Parathyroid adenoma (tissue), 2 donors: ENCODE results near the gene DGKB.

ENCODE experiments used
- H2AFZ ChIP-seq: fragments of 300-600 bp; sonication (generic); one replicate; pipeline ENCODE4 v1.7.0; 2017; ENCODE audit warnings: antibody characterized with exemption, mild to moderate bottlenecking
- H3K27ac ChIP-seq: fragments of 300-600 bp; sonication (generic); one replicate; pipeline ENCODE4 v1.7.0; 2017
- H3K27me3 ChIP-seq: fragments of 300-600 bp; sonication (generic); one replicate; pipeline ENCODE4 v1.7.0; 2017; ENCODE audit warnings: low read length; ENCODE audit not compliant: control insufficient read depth, insufficient read depth
- H3K36me3 ChIP-seq: fragments of 300-600 bp; sonication (generic); one replicate; pipeline ENCODE4 v1.7.0; 2017; ENCODE audit warnings: low read length; ENCODE audit not compliant: control insufficient read depth, insufficient read depth
- H3K4me1 ChIP-seq: fragments of 300-600 bp; sonication (generic); one replicate; pipeline ENCODE4 v1.7.0; 2017; ENCODE audit warnings: control low read depth
- H3K4me2 ChIP-seq: fragments of 300-600 bp; sonication (generic); one replicate; pipeline ENCODE4 v1.7.0; 2017; ENCODE audit warnings: low read length
- H3K4me3 ChIP-seq: fragments of 300-600 bp; sonication (generic); one replicate; pipeline ENCODE4 v1.7.0; 2017; ENCODE audit warnings: low read depth, low read length
- H3K79me2 ChIP-seq: fragments of 300-600 bp; sonication (generic); one replicate; pipeline ENCODE4 v1.7.0; 2017; ENCODE audit warnings: control low read depth
- H3K9ac ChIP-seq: fragments of 300-600 bp; sonication (generic); one replicate; pipeline ENCODE4 v1.7.0; 2017; ENCODE audit warnings: mild to moderate bottlenecking
- H3K9me3 ChIP-seq: fragments of 300-600 bp; sonication (generic); one replicate; pipeline ENCODE4 v1.7.0; 2017; ENCODE audit warnings: low read length; ENCODE audit not compliant: control insufficient read depth
- TF ChIP-seq, protein P1 (sequence below): fragments of 300-600 bp; sonication (generic); IDR thresholded peaks from one replicate; pipeline ENCODE4 v1.7.0; 2017; ENCODE audit warnings: antibody characterized with exemption, mild to moderate bottlenecking
- donor health status: primary hyperparathyroidism.

The DGKB gene

DNA sequence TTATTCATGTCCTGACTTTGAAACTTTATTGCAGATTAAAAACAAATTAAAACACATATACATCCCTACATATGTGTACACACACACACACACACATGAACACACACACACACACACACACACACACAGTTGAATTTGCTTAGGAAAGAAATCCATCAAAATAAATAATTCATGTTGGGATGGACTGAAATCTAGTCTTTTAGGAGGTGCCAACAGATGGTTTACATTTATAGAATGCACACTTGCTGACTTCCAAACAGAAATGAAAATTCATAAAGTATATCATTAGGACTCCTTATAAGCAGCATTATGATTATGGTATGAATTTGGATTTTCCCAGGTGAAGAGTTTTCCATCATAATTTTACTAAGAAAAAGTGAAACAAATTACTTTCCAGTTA lies 642.5 kb downstream of the DGKB start:
- Histone ChIP-seq H3K9ac (no peak overlapping the region), H3K4me2 (no peak overlapping the region), H2AFZ (no peak overlapping the region), H3K36me3 (no peaks in the 10 kb centered on the region), H3K4me3 (no peak overlapping the region), H3K27me3 (no peaks in the 10 kb centered on the region), H3K9me3 (no peaks in the 10 kb centered on the region), H3K4me1 (no peaks in the 10 kb centered on the region), H3K27ac (no peak overlapping the region), H3K79me2 (no peaks in the 10 kb centered on the region)
- TF ChIP-seq, protein P1, sequence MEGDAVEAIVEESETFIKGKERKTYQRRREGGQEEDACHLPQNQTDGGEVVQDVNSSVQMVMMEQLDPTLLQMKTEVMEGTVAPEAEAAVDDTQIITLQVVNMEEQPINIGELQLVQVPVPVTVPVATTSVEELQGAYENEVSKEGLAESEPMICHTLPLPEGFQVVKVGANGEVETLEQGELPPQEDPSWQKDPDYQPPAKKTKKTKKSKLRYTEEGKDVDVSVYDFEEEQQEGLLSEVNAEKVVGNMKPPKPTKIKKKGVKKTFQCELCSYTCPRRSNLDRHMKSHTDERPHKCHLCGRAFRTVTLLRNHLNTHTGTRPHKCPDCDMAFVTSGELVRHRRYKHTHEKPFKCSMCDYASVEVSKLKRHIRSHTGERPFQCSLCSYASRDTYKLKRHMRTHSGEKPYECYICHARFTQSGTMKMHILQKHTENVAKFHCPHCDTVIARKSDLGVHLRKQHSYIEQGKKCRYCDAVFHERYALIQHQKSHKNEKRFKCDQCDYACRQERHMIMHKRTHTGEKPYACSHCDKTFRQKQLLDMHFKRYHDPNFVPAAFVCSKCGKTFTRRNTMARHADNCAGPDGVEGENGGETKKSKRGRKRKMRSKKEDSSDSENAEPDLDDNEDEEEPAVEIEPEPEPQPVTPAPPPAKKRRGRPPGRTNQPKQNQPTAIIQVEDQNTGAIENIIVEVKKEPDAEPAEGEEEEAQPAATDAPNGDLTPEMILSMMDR, result no peak

DNA sequence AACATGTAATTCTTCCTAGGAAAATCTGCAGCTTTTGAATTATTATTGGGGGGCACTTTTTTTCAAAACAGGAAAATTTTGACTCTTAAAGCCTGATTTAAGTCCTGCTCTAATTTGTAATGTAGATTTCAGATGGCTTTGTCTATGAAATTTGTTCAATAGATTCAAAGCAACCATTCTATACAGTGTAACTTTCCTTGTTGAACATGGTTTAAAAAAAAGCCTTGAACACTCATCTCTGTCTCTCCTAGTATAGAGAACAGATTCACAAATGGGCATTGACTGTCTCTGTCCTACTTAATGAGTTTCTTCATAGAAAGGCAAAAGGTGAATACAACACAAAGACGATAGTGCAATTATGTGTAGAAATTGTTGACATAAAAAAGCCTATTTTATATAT lies 643.7 kb downstream of the DGKB start:
- no peaks in the 10 kb centered on the region for H3K27me3 ChIP-seq
- H3K27ac ChIP-seq, result no peak overlapping the region
- no peaks in the 10 kb centered on the region for H3K4me1 ChIP-seq
- H3K4me2 ChIP-seq, result no peak overlapping the region
- no peak overlapping the region for H2AFZ ChIP-seq
- H3K36me3 ChIP-seq, result no peaks in the 10 kb centered on the region
- H3K9ac ChIP-seq, result no peak overlapping the region
- TF ChIP-seq, protein P1, result no peak
- no peaks in the 10 kb centered on the region for H3K79me2 ChIP-seq
- H3K4me3 ChIP-seq, result no peak overlapping the region
- no peaks in the 10 kb centered on the region for H3K9me3 ChIP-seq

DNA sequence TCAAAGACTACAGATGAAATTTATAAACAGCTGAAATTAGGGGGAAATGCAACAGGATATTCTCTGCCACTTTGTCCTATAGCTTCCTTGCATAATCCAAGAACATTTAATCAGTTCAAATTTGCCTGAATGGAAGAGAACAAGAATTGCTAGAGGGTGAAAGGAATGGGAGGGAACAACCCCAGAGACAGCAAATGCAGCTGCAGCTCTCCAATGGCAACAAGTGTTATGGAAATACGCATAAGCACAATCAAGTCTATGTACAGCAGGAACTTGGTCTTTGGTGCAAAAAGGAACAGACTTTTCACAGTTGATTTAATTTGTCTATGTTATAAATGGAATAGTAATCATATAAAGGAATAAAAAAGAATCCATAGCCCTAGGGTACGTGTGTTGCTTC lies 644.1 kb downstream of the DGKB start:
- Histone ChIP-seq H3K27ac (no peak overlapping the region), H3K9me3 (no peaks in the 10 kb centered on the region), H3K4me2 (no peak overlapping the region), H3K27me3 (no peaks in the 10 kb centered on the region), H3K4me1 (no peaks in the 10 kb centered on the region), H3K4me3 (no peak overlapping the region), H3K36me3 (no peaks in the 10 kb centered on the region), H3K9ac (no peak overlapping the region), H3K79me2 (no peaks in the 10 kb centered on the region), H2AFZ (no peak overlapping the region)
- TF ChIP-seq, protein P1, result no peak

DNA sequence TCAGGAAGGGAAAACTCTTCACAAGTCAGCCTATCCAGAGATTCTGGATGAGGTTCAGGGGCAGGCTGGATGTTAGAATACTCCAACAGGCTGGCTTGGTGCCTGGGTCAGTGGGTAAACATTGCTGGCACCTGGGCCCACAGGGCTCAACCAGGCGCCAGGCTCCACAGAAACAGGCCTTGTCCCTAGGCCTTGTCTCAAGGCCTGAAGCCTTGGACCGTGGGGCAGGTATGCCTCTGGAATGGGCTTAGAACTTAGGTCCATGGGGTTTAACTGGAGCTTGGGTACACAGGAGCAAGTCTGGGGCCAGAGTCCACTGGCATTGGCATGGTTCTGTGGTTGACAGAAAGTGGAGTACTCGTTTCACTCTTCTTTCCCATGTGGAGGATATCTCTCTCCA lies 650.1 kb downstream of the DGKB start:
- Histone ChIP-seq H3K9me3 (no peaks in the 10 kb centered on the region), H3K9ac (no peak overlapping the region), H3K27ac (no peak overlapping the region), H3K4me1 (no peaks in the 10 kb centered on the region), H3K27me3 (no peaks in the 10 kb centered on the region), H3K79me2 (no peaks in the 10 kb centered on the region), H3K4me2 (no peak overlapping the region), H3K36me3 (no peaks in the 10 kb centered on the region), H3K4me3 (no peak overlapping the region), H2AFZ (no peak overlapping the region)
- TF ChIP-seq, protein P1, result no peak

DNA sequence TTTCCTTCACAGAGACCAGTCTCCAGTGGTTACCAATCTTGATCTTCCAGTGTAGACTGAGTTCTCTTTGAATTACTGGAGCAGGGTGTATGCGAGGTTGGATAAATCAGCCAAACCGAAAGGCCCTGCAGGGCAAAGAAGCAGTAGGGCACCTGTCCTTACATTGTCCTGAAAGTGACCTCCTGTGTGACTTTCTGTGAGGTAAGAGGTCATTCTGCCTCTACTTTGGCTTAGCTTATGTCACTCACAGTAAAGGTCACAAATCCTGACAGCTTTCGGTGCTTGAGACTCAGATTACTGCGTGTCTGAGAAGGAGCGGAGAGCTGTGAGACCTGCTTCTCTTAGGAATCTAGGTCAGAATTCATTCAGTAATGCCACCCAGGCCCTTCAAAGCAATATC lies 660.4 kb downstream of the DGKB start:
- H3K4me3 ChIP-seq, result no peak overlapping the region
- no peaks in the 10 kb centered on the region for H3K36me3 ChIP-seq
- H3K4me2 ChIP-seq, result no peak overlapping the region
- no peak overlapping the region for H3K9ac ChIP-seq
- H3K4me1 ChIP-seq, result no peaks in the 10 kb centered on the region
- H2AFZ ChIP-seq, result peak overlapping the region; percentile 18
- H3K27me3 ChIP-seq, result no peaks in the 10 kb centered on the region
- H3K79me2 ChIP-seq, result no peaks in the 10 kb centered on the region
- no peak overlapping the region for H3K27ac ChIP-seq
- H3K9me3 ChIP-seq, result no peaks in the 10 kb centered on the region
- TF ChIP-seq, protein P1, result no peak
